ENCODE results near the gene PCED1B. TPM values are rescaled to one million over a fixed set of nuclear protein-coding genes. Genes with fewer than 3 reads are reported as not detected.

Gene PCED1B
- total and polyA plus RNA-seq, 2 donors (not counting 1 experiment from before 2014, with no cell fraction given), result 26.2 to 45.8 TPM

- no peak overlapping the region for H3K9ac ChIP-seq (ENCODE audit: low read length)
- WGBS (ENCODE audit: insufficient coverage), result no CpG with 5 or more reads among the region's 2 CpGs
- no peaks in the 10 kb centered on the region for H3K36me3 ChIP-seq (replicated peaks in 1 of 2; ENCODE audit: control extremely low read depth in 1 of 2, control insufficient read depth in 1 of 2, extremely low read depth in 1 of 2, insufficient read depth in 2 of 2, low read length in 1 of 2)
- H3K27ac ChIP-seq (ENCODE audit: low read length in 2 of 2), result no peak overlapping the region
- no peaks in the 10 kb centered on the region for H4K20me1 ChIP-seq (ENCODE audit: control insufficient read depth, insufficient read depth, low read length, poor library complexity, severe bottlenecking)
- ChIA-PET CTCF (no interaction called here), POLR2A (no interaction called here)
- H3K9me3 ChIP-seq (ENCODE audit: control extremely low read depth in 1 of 3, control insufficient read depth in 2 of 3, insufficient read depth in 1 of 3, low read length in 2 of 3), result no peaks in the 10 kb centered on the region
- Mint-ChIP-seq H3K9me3 (ENCODE audit: insufficient read depth) (no peaks in the 10 kb centered on the region), H3K4me3 (no peak overlapping the region), H3K27ac (no peak overlapping the region), H3K4me1 (no peaks in the 10 kb centered on the region), H3K27me3 (no peaks in the 10 kb centered on the region)
- no peak for TF ChIP-seq CTCF (IDR thresholded peaks at IDR 0.05)
- no peak for TF ChIP-seq EZH2 (IDR thresholded peaks at IDR 0.05; ENCODE audit: borderline replicate concordance, insufficient read depth, low read depth, low read length, poor library complexity, severe bottlenecking)
- DNase-seq, result no peak
- H3K79me2 ChIP-seq (ENCODE audit: control insufficient read depth, insufficient read depth, low read length), result no peaks in the 10 kb centered on the region
- H3K4me3 ChIP-seq (ENCODE audit: control extremely low read depth in 1 of 5, extremely low read depth in 1 of 5, insufficient read depth in 1 of 5, low read depth in 2 of 5, low read length in 4 of 5), result no peak overlapping the region
- intact Hi-C loops (cut with micrococcal nuclease), result no loop called here
- no peak overlapping the region for H3K4me2 ChIP-seq (replicated peaks; ENCODE audit: low read depth, low read length, poor library complexity, severe bottlenecking)
- peaks cover 0 to 3% (median 0%) of the 10 kb centered on the region in 4 experiments for H3K27me3 ChIP-seq (replicated peaks in 1 of 4; ENCODE audit: control extremely low read depth in 1 of 4, control insufficient read depth in 3 of 4, insufficient read depth in 4 of 4, low read length in 3 of 4)
- no peak for ATAC-seq (ENCODE audit: low read depth)
- H2AFZ ChIP-seq (ENCODE audit: insufficient read depth, low read depth, low read length, poor library complexity, severe bottlenecking), result no peak overlapping the region
- H3K4me1 ChIP-seq (ENCODE audit: control insufficient read depth in 2 of 2, insufficient read depth in 2 of 2, low read length in 2 of 2), result no peaks in the 10 kb centered on the region
Observed at GRCh38 chr12:47099610-47100009, 20.2 kb downstream of the PCED1B start.

DNA sequence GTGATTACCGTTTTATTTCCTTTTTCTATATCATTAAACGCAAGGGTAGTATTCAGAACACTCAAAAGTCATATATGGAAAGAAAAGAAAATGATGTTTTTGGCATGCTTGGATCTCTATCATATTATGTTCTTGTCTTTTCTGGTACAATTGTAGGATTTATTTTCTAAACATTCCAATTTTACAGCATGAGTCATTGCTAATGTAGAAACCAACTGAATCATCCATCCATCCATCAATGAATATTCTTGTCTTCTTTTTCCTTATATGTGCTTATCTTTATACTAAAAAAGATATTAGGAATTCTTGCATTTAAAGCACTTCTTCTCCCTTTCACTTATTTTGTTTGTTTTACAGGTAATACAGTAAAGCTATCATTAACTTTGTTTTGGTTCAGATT, 20.7 kb downstream of the PCED1B start:
- no peaks in the 10 kb centered on the region for H3K4me1 ChIP-seq (ENCODE audit: control insufficient read depth in 2 of 2, insufficient read depth in 2 of 2, low read length in 2 of 2)
- Mint-ChIP-seq H3K4me1 (no peaks in the 10 kb centered on the region), H3K4me3 (no peak overlapping the region), H3K27ac (no peak overlapping the region), H3K27me3 (no peaks in the 10 kb centered on the region), H3K9me3 (ENCODE audit: insufficient read depth) (no peaks in the 10 kb centered on the region)
- no peaks in the 10 kb centered on the region for H3K36me3 ChIP-seq (replicated peaks in 1 of 2; ENCODE audit: control extremely low read depth in 1 of 2, control insufficient read depth in 1 of 2, extremely low read depth in 1 of 2, insufficient read depth in 2 of 2, low read length in 1 of 2)
- H4K20me1 ChIP-seq (ENCODE audit: control insufficient read depth, insufficient read depth, low read length, poor library complexity, severe bottlenecking), result no peaks in the 10 kb centered on the region
- no peak overlapping the region for H3K27ac ChIP-seq (ENCODE audit: low read length in 2 of 2)
- intact Hi-C loops (cut with micrococcal nuclease), result no loop called here
- H2AFZ ChIP-seq (ENCODE audit: insufficient read depth, low read depth, low read length, poor library complexity, severe bottlenecking), result no peak overlapping the region
- ChIA-PET POLR2A (no interaction called here), CTCF (no interaction called here)
- peaks cover 0 to 3% (median 0%) of the 10 kb centered on the region in 4 experiments for H3K27me3 ChIP-seq (replicated peaks in 1 of 4; ENCODE audit: control extremely low read depth in 1 of 4, control insufficient read depth in 3 of 4, insufficient read depth in 4 of 4, low read length in 3 of 4)
- ATAC-seq (ENCODE audit: low read depth), result no peak
- no peak overlapping the region for H3K4me2 ChIP-seq (replicated peaks; ENCODE audit: low read depth, low read length, poor library complexity, severe bottlenecking)
- no peak overlapping the region for H3K4me3 ChIP-seq (ENCODE audit: control extremely low read depth in 1 of 5, extremely low read depth in 1 of 5, insufficient read depth in 1 of 5, low read depth in 2 of 5, low read length in 4 of 5)
- no peak for TF ChIP-seq EZH2 (IDR thresholded peaks at IDR 0.05; ENCODE audit: borderline replicate concordance, insufficient read depth, low read depth, low read length, poor library complexity, severe bottlenecking)
- no peak for TF ChIP-seq CTCF (IDR thresholded peaks at IDR 0.05)
- H3K9me3 ChIP-seq (ENCODE audit: control extremely low read depth in 1 of 3, control insufficient read depth in 2 of 3, insufficient read depth in 1 of 3, low read length in 2 of 3), result no peaks in the 10 kb centered on the region
- H3K9ac ChIP-seq (ENCODE audit: low read length), result no peak overlapping the region
- DNase-seq, result no peak
- H3K79me2 ChIP-seq (ENCODE audit: control insufficient read depth, insufficient read depth, low read length), result no peaks in the 10 kb centered on the region
- no CpG with 5 or more reads among the region's 2 CpGs for WGBS (ENCODE audit: insufficient coverage)
